ENCODE results near the gene PADI1. TPM values are rescaled to one million over a fixed set of nuclear protein-coding genes. Genes with fewer than 3 reads are reported as not detected.

Gene PADI1
- total RNA-seq, 2 donors from 2014 or later: not detected

GRCh38 chr1:17184822-17185484, 20.0 kb upstream of the PADI1 start:
- ATAC-seq (no peak), DNase-seq (no peak)
- TF ChIP-seq POLR2A (IDR thresholded peaks at IDR 0.05) (no peak), CTCF (IDR thresholded peaks at IDR 0.05) (no peak)
- WGBS, 2 donors: 68 to 72% methylated on average over 13 of the region's 13 CpGs
- H3K27ac ChIP-seq: no peak overlapping the region
- no peaks in the 10 kb centered on the region for H3K36me3 ChIP-seq (replicated peaks in 1 of 2; ENCODE audit: insufficient read depth in 1 of 2, low read depth in 2 of 2)
- H3K9me3 ChIP-seq: no peaks in the 10 kb centered on the region
- intact Hi-C loops (cut with DNase I): no loop called here
- no peaks in the 10 kb centered on the region for H3K27me3 ChIP-seq
- H3K4me3 ChIP-seq: no peak overlapping the region
- no peaks in the 10 kb centered on the region for H3K4me1 ChIP-seq

- Histone ChIP-seq H3K36me3 (replicated peaks in 1 of 2; ENCODE audit: insufficient read depth in 1 of 2, low read depth in 2 of 2) (no peaks in the 10 kb centered on the region), H3K9me3 (no peaks in the 10 kb centered on the region), H3K4me1 (no peaks in the 10 kb centered on the region), H3K27ac (no peak overlapping the region), H3K4me3 (no peak overlapping the region), H3K27me3 (no peaks in the 10 kb centered on the region)
- DNase-seq (no peak), ATAC-seq (no peak)
- intact Hi-C loops (cut with DNase I): no loop called here
- no peak for TF ChIP-seq POLR2A (IDR thresholded peaks at IDR 0.05)
- TF ChIP-seq CTCF (IDR thresholded peaks at IDR 0.05): no peak
- WGBS, 2 donors: 76 to 81% methylated on average over 3 of the region's 3 CpGs
These were observed 19.5 kb upstream of the PADI1 start for GRCh38 chr1:17185485-17185860.

- 44 to 71% methylated on average over 4 to 9 of the region's 9 CpGs for WGBS, 2 donors
- Histone ChIP-seq H3K9me3 (no peaks in the 10 kb centered on the region), H3K4me3 (no peak overlapping the region), H3K27me3 (no peaks in the 10 kb centered on the region), H3K36me3 (replicated peaks in 1 of 2; ENCODE audit: insufficient read depth in 1 of 2, low read depth in 2 of 2) (no peaks in the 10 kb centered on the region), H3K27ac (no peak overlapping the region), H3K4me1 (no peaks in the 10 kb centered on the region)
- no peak for DNase-seq
- intact Hi-C loops (cut with DNase I): no loop called here
- no peak for ATAC-seq
- no peak for TF ChIP-seq CTCF (IDR thresholded peaks at IDR 0.05)
- TF ChIP-seq POLR2A (IDR thresholded peaks at IDR 0.05): no peak
These were observed 18.6 kb upstream of the PADI1 start for GRCh38 chr1:17186216-17186909.

- TF ChIP-seq POLR2A (IDR thresholded peaks at IDR 0.05): no peak
- TF ChIP-seq CTCF (IDR thresholded peaks at IDR 0.05): no peak
- Histone ChIP-seq H3K4me3 (no peak overlapping the region), H3K27ac (no peak overlapping the region), H3K9me3 (no peaks in the 10 kb centered on the region), H3K36me3 (replicated peaks in 1 of 2; ENCODE audit: insufficient read depth in 1 of 2, low read depth in 2 of 2) (no peaks in the 10 kb centered on the region), H3K4me1 (no peaks in the 10 kb centered on the region), H3K27me3 (no peaks in the 10 kb centered on the region)
- ATAC-seq (no peak), DNase-seq (no peak)
- intact Hi-C loops (cut with DNase I): no loop called here
- WGBS, 2 donors: 60 to 61% methylated on average over 2 to 6 of the region's 6 CpGs
These were observed 17.9 kb upstream of the PADI1 start for GRCh38 chr1:17187051-17187450.

- TF ChIP-seq CTCF (IDR thresholded peaks at IDR 0.05): no peak
- TF ChIP-seq POLR2A (IDR thresholded peaks at IDR 0.05): no peak
- intact Hi-C loops (cut with DNase I): no loop called here
- ATAC-seq (no peak), DNase-seq (no peak)
- Histone ChIP-seq H3K27me3 (no peaks in the 10 kb centered on the region), H3K4me1 (no peaks in the 10 kb centered on the region), H3K4me3 (no peak overlapping the region), H3K27ac (no peak overlapping the region), H3K36me3 (replicated peaks in 1 of 2; ENCODE audit: insufficient read depth in 1 of 2, low read depth in 2 of 2) (no peaks in the 10 kb centered on the region), H3K9me3 (no peaks in the 10 kb centered on the region)
- 80 to 92% methylated on average over 2 of the region's 2 CpGs for WGBS, 2 donors
These were observed 16.7 kb upstream of the PADI1 start for GRCh38 chr1:17188217-17188616.

Data from body of pancreas (tissue), 4 donors.